PC-3 (cell line): ENCODE measurements around the gene CELF6. TPM values are rescaled to one million over a fixed set of nuclear protein-coding genes. Genes with fewer than 3 reads are reported as not detected.

Experiments
- ATAC-seq: fragments of 200-7000 bp; cut with Tn5 transposase; 2 replicates; pipeline ENCODE4 v1.9.1; 2020; ENCODE audit warnings: mild to moderate bottlenecking, moderate library complexity
- BruUV-seq: library from RNA; stranded (reverse); fragments of 400-500 nt; replicated peaks from 2 replicates; lab custom pipeline; 2021; lab: Mats Ljungman, UMichigan
- CTCF ChIA-PET: fragments of 300-600 bp; sonication (Branson Sonifier 250); formaldehyde crosslinking; loops from one replicate; lab custom pipeline; 2022; ENCODE audit warnings: antibody characterized with exemption; lab: Charles Lee
- POLR2A ChIA-PET: fragments of 300-600 bp; sonication (Branson Sonifier 250); formaldehyde crosslinking; loops from one replicate; lab custom pipeline; 2022; ENCODE audit warnings: antibody characterized with exemption; ENCODE audit not compliant: unreplicated experiment; lab: Charles Lee
- DNase-seq: peaks from one replicate; pipeline ENCODE4 v3.0.0-alpha.2; 2015
- H2AFZ ChIP-seq: fragments of 300-600 bp; sonication (generic); 2 replicates; pipeline ENCODE4 v1.6.0; 2016; ENCODE audit warnings: antibody characterized with exemption, low read length
- H3F3A ChIP-seq: fragments of 300-600 bp; sonication (generic); one replicate; pipeline ENCODE4 v1.6.0; 2017; ENCODE audit warnings: antibody characterized with exemption, low read length, control low read depth, mild to moderate bottlenecking; ENCODE audit not compliant: unreplicated experiment
- H3K27ac ChIP-seq: fragments of 300-600 bp; sonication (generic); 2 replicates; pipeline ENCODE4 v1.5.1; 2016; ENCODE audit warnings: mild to moderate bottlenecking, low read length
- H3K27me3 ChIP-seq: fragments of 300-600 bp; sonication (generic); 2 replicates; pipeline ENCODE4 v1.6.1; 2016; ENCODE audit warnings: low read length, mixed read lengths
- H3K36me3 ChIP-seq: fragments of 300-600 bp; sonication (generic); 2 replicates; pipeline ENCODE4 v1.6.1; 2016; ENCODE audit warnings: low read depth, mixed run types, low read length, mixed read lengths
- H3K4me1 ChIP-seq: fragments of 300-600 bp; sonication (generic); 2 replicates; pipeline ENCODE4 v1.5.1; 2016; ENCODE audit warnings: low read length; ENCODE audit not compliant: insufficient read depth
- H3K4me2 ChIP-seq: fragments of 300-600 bp; sonication (generic); 2 replicates; pipeline ENCODE4 v1.6.0; 2016; ENCODE audit warnings: low read length
- H3K4me3 ChIP-seq: fragments of 300-600 bp; sonication (generic); 2 replicates; pipeline ENCODE4 v1.5.1; 2016; ENCODE audit warnings: mild to moderate bottlenecking, low read length, mixed read lengths
- H3K79me2 ChIP-seq: fragments of 300-600 bp; sonication (generic); 2 replicates; pipeline ENCODE4 v1.6.1; 2017; ENCODE audit warnings: low read length, mixed read lengths
- H3K9ac ChIP-seq: fragments of 300-600 bp; sonication (generic); 2 replicates; pipeline ENCODE4 v1.6.0; 2016; ENCODE audit warnings: mild to moderate bottlenecking, low read length
- H3K9me2 ChIP-seq: fragments of 300-600 bp; sonication (generic); replicated peaks from 2 replicates; pipeline ENCODE4 v1.6.1; 2016; ENCODE audit warnings: mixed run types, low read length, mixed read lengths
- H3K9me3 ChIP-seq: fragments of 300-600 bp; sonication (generic); 2 replicates; pipeline ENCODE4 v1.6.1; 2016; ENCODE audit warnings: low read length, mixed read lengths
- H4K20me1 ChIP-seq: fragments of 300-600 bp; sonication (generic); 2 replicates; pipeline ENCODE4 v1.6.1; 2016; ENCODE audit warnings: low read length, mixed read lengths
- CTCF ChIP-seq: fragments of 300-600 bp; sonication (generic); conservative IDR thresholded peaks from 2 replicates; pipeline ENCODE4 v1.5.1; 2017; ENCODE audit warnings: antibody characterized with exemption, low read depth, mild to moderate bottlenecking, low read length
- EZH2 ChIP-seq: fragments of 300-600 bp; sonication (generic); IDR thresholded peaks from one replicate; pipeline ENCODE4 v1.6.1; 2017; ENCODE audit warnings: antibody characterized with exemption, mild to moderate bottlenecking, low read length; ENCODE audit not compliant: unreplicated experiment
- EZH2phosphoT487 ChIP-seq: fragments of 300-600 bp; sonication (generic); IDR thresholded peaks from 2 replicates; pipeline ENCODE4 v1.6.1; 2018; ENCODE audit warnings: mild to moderate bottlenecking, antibody characterized with exemption, low read length, borderline replicate concordance
- intact Hi-C: fragments of 100-400 bp; cut with micrococcal nuclease; formaldehyde crosslinking; loops from 2 replicates; pipeline ENCODE4 v1.9.0; 2023
- total RNA-seq: library from RNA; depleted of rRNA; stranded (reverse); fragments of >200 nt; gene quantifications from 2 replicates; pipeline ENCODE4 v1.2.3, GENCODE V29; 2014

The CELF6 gene
- total RNA-seq, 1 experiment from 2014 or later: not detected

GRCh38 chr15:72345806-72346205, 25.8 kb upstream of the CELF6 start:
- Histone ChIP-seq H3F3A (no peaks in the 10 kb centered on the region), H3K4me3 (no peak overlapping the region), H3K9me3 (no peaks in the 10 kb centered on the region), H3K36me3 (no peaks in the 10 kb centered on the region), H4K20me1 (no peaks in the 10 kb centered on the region), H3K9me2 (no peaks in the 10 kb centered on the region), H3K27me3 (no peaks in the 10 kb centered on the region), H3K27ac (no peak overlapping the region), H3K79me2 (no peaks in the 10 kb centered on the region), H2AFZ (no peak overlapping the region), H3K4me1 (no peaks in the 10 kb centered on the region), H3K4me2 (no peak overlapping the region), H3K9ac (no peak overlapping the region)
- CTCF ChIA-PET: no interaction called here
- TF ChIP-seq EZH2: no peak
- TF ChIP-seq EZH2phosphoT487: no peak
- no peak for TF ChIP-seq CTCF
- intact Hi-C loops: loop anchor here (10.0 kb wide), 1 partner anchor 239 kb away; no protein-coding TSS in a partner anchor
- no TSS peak for BruUV-seq
- no peak for DNase-seq
- POLR2A ChIA-PET: no interaction called here
- ATAC-seq: no peak

- Histone ChIP-seq H2AFZ (no peak overlapping the region), H3K9me2 (no peaks in the 10 kb centered on the region), H3K4me3 (no peak overlapping the region), H3F3A (no peaks in the 10 kb centered on the region), H3K9me3 (no peaks in the 10 kb centered on the region), H4K20me1 (no peaks in the 10 kb centered on the region), H3K27ac (no peak overlapping the region), H3K9ac (no peak overlapping the region), H3K4me1 (peaks cover 1% of the 10 kb centered on the region), H3K27me3 (no peaks in the 10 kb centered on the region), H3K36me3 (no peaks in the 10 kb centered on the region), H3K4me2 (no peak overlapping the region), H3K79me2 (no peaks in the 10 kb centered on the region)
- POLR2A ChIA-PET: no interaction called here
- no peak for DNase-seq
- no peak for TF ChIP-seq EZH2
- TF ChIP-seq CTCF: no peak
- TF ChIP-seq EZH2phosphoT487: no peak
- no peak for ATAC-seq
- no TSS peak for BruUV-seq
- intact Hi-C loops: loop anchor here (10.0 kb wide), 1 partner anchor 240 kb away; no protein-coding TSS in a partner anchor
- CTCF ChIA-PET: no interaction called here
These were observed 25.3 kb upstream of the CELF6 start for GRCh38 chr15:72345280-72345679.

GRCh38 chr15:72344602-72345001, 24.6 kb upstream of the CELF6 start:
- no peaks in the 10 kb centered on the region for H3K9me2 ChIP-seq
- ATAC-seq (no peak), DNase-seq (no peak)
- H3K4me3 ChIP-seq: no peak overlapping the region
- H4K20me1 ChIP-seq: no peaks in the 10 kb centered on the region
- H3F3A ChIP-seq: no peaks in the 10 kb centered on the region
- BruUV-seq: no TSS peak
- TF ChIP-seq EZH2: no peak
- TF ChIP-seq CTCF: no peak
- no peak for TF ChIP-seq EZH2phosphoT487
- H3K4me1 ChIP-seq: peaks cover 8% of the 10 kb centered on the region
- ChIA-PET POLR2A (no interaction called here), CTCF (no interaction called here)
- no peak overlapping the region for H3K27ac ChIP-seq
- intact Hi-C loops: loop anchor here (10.0 kb wide), 1 partner anchor 240 kb away; no protein-coding TSS in a partner anchor
- H3K36me3 ChIP-seq: no peaks in the 10 kb centered on the region
- H3K27me3 ChIP-seq: no peaks in the 10 kb centered on the region
- no peak overlapping the region for H3K4me2 ChIP-seq
- H3K9ac ChIP-seq: no peak overlapping the region
- no peaks in the 10 kb centered on the region for H3K9me3 ChIP-seq
- no peaks in the 10 kb centered on the region for H3K79me2 ChIP-seq
- no peak overlapping the region for H2AFZ ChIP-seq
